Progenitor cell of endocrine pancreas (in vitro differentiated cells): Measurements from ENCODE around the gene TMEM35B. TPM values are rescaled to one million over a fixed set of nuclear protein-coding genes. Genes with fewer than 3 reads are reported as not detected.
A peak's percentile ranks its signal among the peaks of the same experiment; 100 is the strongest.

Experiments used
- DNase-seq: peaks from one replicate; pipeline ENCODE4 v3.0.0; 2021; ENCODE audit warnings: low spot score; ENCODE audit not compliant: unreplicated experiment
- H3K27ac Mint-ChIP-seq: 2 replicates; pipeline ENCODE4 v1.8.0; 2021; ENCODE audit warnings: mild to moderate bottlenecking, moderate library complexity, mixed read lengths
- H3K27me3 Mint-ChIP-seq: 2 replicates; pipeline ENCODE4 v1.8.0; 2021; ENCODE audit warnings: mixed read lengths
- H3K36me3 Mint-ChIP-seq: 2 replicates; pipeline ENCODE4 v1.8.0; 2022; ENCODE audit warnings: mixed read lengths; ENCODE audit not compliant: insufficient read depth
- H3K4me1 Mint-ChIP-seq: 2 replicates; pipeline ENCODE4 v1.8.0; 2021; ENCODE audit warnings: low read depth, mixed read lengths
- H3K4me3 Mint-ChIP-seq: 2 replicates; pipeline ENCODE4 v1.8.0; 2021; ENCODE audit warnings: low read depth, mild to moderate bottlenecking, moderate library complexity, mixed read lengths
- H3K9me3 Mint-ChIP-seq: 2 replicates; pipeline ENCODE4 v1.8.0; 2021; ENCODE audit warnings: low read depth, mixed read lengths
- total RNA-seq: library from RNA; stranded (reverse); gene quantifications from 2 replicates; pipeline ENCODE4 v1.2.1, GENCODE V29; 2021
- TF ChIP-seq, protein P1 (sequence below): fragments of 200-600 bp; sonication (generic); IDR thresholded peaks from one replicate; pipeline ENCODE4 v1.5.0; 2021; ENCODE audit warnings: antibody characterized with exemption, mild to moderate bottlenecking; ENCODE audit not compliant: unreplicated experiment

Gene TMEM35B
- total RNA-seq, 1 donor from 2014 or later, result 10.0 TPM

DNA sequence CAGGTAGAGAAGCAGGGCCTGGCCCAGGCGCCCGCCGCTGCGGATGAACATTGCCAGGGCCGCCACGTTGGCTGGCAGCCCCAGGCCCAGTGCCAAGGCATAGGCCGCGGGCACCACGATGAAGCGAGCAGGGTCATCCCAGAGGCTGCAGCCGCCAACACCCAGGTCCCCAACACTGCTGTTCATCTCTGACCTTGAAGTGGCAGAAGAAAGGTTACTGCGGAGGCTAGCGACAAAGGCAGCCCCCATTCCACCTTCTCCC is 8.0 kb downstream of the TMEM35B start:
- H3K27me3 Mint-ChIP-seq, result no peaks in the 10 kb centered on the region
- H3K4me3 Mint-ChIP-seq, result no peak overlapping the region
- no peak for DNase-seq
- H3K4me1 Mint-ChIP-seq, result peaks cover 2% of the 10 kb centered on the region
- no peaks in the 10 kb centered on the region for H3K36me3 Mint-ChIP-seq
- H3K27ac Mint-ChIP-seq, result no peak overlapping the region
- TF ChIP-seq, protein P1, sequence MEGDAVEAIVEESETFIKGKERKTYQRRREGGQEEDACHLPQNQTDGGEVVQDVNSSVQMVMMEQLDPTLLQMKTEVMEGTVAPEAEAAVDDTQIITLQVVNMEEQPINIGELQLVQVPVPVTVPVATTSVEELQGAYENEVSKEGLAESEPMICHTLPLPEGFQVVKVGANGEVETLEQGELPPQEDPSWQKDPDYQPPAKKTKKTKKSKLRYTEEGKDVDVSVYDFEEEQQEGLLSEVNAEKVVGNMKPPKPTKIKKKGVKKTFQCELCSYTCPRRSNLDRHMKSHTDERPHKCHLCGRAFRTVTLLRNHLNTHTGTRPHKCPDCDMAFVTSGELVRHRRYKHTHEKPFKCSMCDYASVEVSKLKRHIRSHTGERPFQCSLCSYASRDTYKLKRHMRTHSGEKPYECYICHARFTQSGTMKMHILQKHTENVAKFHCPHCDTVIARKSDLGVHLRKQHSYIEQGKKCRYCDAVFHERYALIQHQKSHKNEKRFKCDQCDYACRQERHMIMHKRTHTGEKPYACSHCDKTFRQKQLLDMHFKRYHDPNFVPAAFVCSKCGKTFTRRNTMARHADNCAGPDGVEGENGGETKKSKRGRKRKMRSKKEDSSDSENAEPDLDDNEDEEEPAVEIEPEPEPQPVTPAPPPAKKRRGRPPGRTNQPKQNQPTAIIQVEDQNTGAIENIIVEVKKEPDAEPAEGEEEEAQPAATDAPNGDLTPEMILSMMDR, result no peak
- no peaks in the 10 kb centered on the region for H3K9me3 Mint-ChIP-seq

DNA sequence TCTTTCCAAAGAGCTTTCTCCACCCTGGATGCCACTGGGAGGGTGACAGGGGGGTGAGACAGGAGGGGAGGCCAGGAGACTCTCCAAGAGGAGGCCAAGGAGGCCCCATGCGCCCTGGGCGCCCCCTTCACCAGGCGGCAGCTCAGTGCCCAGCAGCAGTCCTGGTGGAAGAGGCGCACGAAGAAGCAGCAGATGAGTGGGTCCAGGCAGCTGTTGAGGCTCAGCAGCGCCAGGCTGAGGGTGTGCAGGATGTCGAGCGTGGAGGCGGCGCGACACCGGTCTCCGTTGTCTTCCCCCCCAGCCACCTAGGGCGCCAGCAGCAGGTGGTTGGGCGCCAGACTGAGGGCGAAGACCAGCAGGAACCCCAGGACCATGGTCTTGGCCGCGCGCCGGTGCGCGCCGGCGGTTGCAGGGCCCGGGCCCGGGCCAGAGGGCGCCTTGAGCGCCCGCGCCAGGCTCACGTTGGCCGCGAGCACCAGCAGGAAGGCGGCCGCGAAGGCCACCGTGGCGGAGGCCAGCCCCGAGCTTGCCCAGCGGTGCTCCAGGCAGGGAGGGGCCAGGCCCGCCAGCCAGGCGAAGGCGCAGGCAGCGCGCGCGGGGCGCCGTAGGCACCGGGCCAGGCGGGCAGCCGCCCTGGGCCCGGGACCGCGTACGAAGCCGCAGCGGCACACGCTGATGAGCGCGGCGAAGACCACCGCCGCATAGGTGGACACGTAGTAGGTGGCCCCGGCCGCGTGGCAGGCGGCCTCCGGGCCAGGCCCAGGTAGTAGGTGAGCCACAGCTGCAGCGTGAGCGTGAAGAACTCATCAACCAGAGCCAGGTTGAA is 8.6 kb downstream of the TMEM35B start:
- no peak for DNase-seq
- Mint-ChIP-seq H3K27me3 (no peaks in the 10 kb centered on the region), H3K27ac (no peak overlapping the region), H3K4me1 (peaks cover 2% of the 10 kb centered on the region), H3K4me3 (no peak overlapping the region), H3K9me3 (no peaks in the 10 kb centered on the region), H3K36me3 (no peaks in the 10 kb centered on the region)
- TF ChIP-seq, protein P1, result no peak

DNA sequence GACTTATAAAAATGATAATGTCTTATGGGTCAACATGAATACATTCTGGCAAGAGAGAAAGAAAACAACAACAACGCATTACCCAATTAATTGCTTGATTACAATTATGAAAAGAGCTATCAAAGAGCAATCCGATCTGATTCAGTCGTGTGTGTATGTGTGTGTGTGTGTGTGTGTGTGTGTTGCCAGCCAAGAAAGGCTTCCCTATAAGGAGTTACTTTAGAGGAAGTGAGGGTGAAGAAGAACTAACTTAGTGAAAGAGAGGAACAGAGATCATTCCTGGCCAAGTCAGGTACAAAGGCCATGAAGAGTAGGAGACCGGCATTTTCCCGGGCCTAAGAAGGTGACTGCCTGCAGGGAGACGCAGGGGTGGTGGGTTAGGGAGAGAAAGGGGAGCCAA is 9.4 kb downstream of the TMEM35B start:
- Mint-ChIP-seq H3K4me3 (no peak overlapping the region), H3K27me3 (no peaks in the 10 kb centered on the region), H3K9me3 (no peaks in the 10 kb centered on the region), H3K4me1 (peaks cover 6% of the 10 kb centered on the region), H3K27ac (peak overlapping the region; percentile 21), H3K36me3 (no peaks in the 10 kb centered on the region)
- DNase-seq, result no peak
- TF ChIP-seq, protein P1, result no peak

DNA sequence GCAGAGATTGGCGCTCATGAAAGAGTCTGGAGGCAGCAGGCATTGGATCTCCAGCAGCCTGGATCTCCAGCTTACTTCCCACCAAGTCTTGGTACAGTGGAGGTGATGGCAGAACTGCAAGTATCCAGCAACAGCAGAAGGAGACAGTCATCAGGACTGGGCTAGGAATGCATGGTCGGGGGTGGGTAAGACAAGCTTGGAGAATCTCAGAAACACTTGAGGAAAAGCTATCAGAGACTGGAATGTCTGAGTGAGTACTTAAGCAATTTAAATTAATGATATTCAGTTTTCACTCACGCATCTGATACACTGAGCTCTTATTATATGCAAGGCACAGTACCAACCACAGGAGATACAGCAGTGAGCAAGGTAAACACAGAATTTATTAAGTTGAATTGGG is 9.8 kb downstream of the TMEM35B start:
- no peaks in the 10 kb centered on the region for H3K27me3 Mint-ChIP-seq
- no peak for DNase-seq

DNA sequence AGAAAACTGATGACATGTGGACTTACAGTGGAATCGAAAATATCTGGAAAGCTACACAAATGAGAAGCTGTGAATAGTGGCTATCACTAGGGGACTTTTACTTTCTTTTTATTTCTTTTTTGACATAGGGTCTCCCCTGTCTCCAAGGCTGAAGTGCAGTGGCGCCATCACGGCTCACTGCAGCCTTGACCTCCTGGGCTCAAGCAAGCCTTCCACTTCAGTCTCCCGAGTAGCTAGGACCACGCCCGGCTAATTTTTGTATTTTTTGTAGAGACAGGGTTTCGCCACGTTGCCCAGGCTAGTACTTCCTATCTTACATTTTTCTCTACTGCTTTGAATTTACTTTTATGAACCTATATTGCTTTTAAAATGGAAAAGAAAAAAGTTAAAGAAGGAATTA is 10.5 kb downstream of the TMEM35B start:
- Mint-ChIP-seq H3K27me3 (no peaks in the 10 kb centered on the region), H3K36me3 (no peaks in the 10 kb centered on the region), H3K4me1 (peaks cover 6% of the 10 kb centered on the region), H3K27ac (no peak overlapping the region), H3K4me3 (no peak overlapping the region), H3K9me3 (peaks cover 3% of the 10 kb centered on the region)
- TF ChIP-seq, protein P1, result no peak
- no peak for DNase-seq

More for the DNA sequence above, 9.8 kb downstream of the TMEM35B start:
- TF ChIP-seq, protein P1, result no peak
- no peak overlapping the region for H3K27ac Mint-ChIP-seq
- H3K4me3 Mint-ChIP-seq, result no peak overlapping the region
- no peaks in the 10 kb centered on the region for H3K9me3 Mint-ChIP-seq
- H3K4me1 Mint-ChIP-seq, result peaks cover 6% of the 10 kb centered on the region
- H3K36me3 Mint-ChIP-seq, result no peaks in the 10 kb centered on the region
